Tongue (tissue), 1 donor: Measurements from ENCODE around the gene CCDC196. TPM values are rescaled to one million over a fixed set of nuclear protein-coding genes. Genes with fewer than 3 reads are reported as not detected.

Source experiments
- total RNA-seq: library from RNA; depleted of rRNA; stranded (reverse); fragments of >200 nt; gene quantifications from one replicate; pipeline ENCODE4 v1.2.3, GENCODE V29; 2014

The CCDC196 gene
- total RNA-seq, 1 donor from 2014 or later: not detected

Other genes with a start within 250 kb of the CCDC196 start
- gene GPHN, start 21.8 kb downstream of the CCDC196 start, total RNA-seq: 26.7 TPM